IPS-15b (cell line): ENCODE data around the gene TMEM234.
A peak's percentile ranks its signal among the peaks of the same experiment; 100 is the strongest.

Experiments used
- H3K27me3 ChIP-seq: one replicate; pipeline ENCODE4 v1.6.1; 2013; ENCODE audit warnings: low read length; ENCODE audit not compliant: control insufficient read depth, insufficient read depth
- H3K36me3 ChIP-seq: one replicate; pipeline ENCODE4 v1.6.1; 2013; ENCODE audit warnings: low read length; ENCODE audit not compliant: control insufficient read depth, insufficient read depth
- H3K4me1 ChIP-seq: one replicate; pipeline ENCODE4 v1.6.1; 2013; ENCODE audit warnings: mild to moderate bottlenecking, low read length; ENCODE audit not compliant: control insufficient read depth, insufficient read depth
- H3K4me3 ChIP-seq: one replicate; pipeline ENCODE4 v1.5.1; 2013; ENCODE audit warnings: low read depth, low read length
- H3K9ac ChIP-seq: one replicate; pipeline ENCODE4 v1.6.1; 2013; ENCODE audit warnings: low read depth, mild to moderate bottlenecking, low read length
- H3K9me3 ChIP-seq: one replicate; pipeline ENCODE4 v1.6.1; 2013; ENCODE audit warnings: mild to moderate bottlenecking, low read length; ENCODE audit not compliant: control insufficient read depth, insufficient read depth

TMEM234 gene

DNA sequence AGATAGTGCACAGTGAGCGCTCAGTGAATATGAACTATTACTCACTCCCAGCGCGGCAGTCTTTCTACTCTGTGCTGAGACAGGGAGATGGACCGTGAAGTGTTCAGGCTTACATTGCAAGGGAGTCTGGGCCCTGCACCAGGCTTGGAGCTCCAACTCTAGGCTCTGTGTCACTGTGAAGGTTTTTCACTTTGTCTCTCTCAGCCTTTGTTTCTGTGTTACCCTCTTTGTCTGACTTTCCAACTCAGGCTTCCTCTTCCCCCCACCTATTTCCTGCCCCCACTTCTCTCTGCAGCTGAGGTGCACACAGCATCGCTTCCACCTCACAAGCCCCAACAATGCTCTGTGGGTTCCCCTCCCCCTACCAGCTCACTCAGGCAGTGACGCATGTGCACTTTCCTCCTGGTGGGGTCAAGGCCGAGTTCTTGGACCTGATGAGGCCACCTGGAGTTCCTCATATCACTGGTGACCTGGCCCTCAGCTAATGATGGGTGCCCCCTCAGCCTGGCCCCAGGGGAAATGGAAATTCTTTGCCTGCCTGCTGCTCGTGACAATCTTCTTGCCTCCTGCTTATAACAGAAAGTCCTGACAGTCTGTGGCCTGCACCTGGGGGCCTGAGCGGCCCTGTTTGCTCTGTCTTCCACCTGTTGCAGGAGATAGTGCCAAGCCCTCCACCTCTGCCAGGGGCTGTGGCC, 27.8 kb upstream of the TMEM234 start:
- H3K9me3 ChIP-seq, result no peaks in the 10 kb centered on the region
- H3K4me3 ChIP-seq, result no peak overlapping the region
- no peak overlapping the region for H3K9ac ChIP-seq
- H3K36me3 ChIP-seq, result no peaks in the 10 kb centered on the region
- no peaks in the 10 kb centered on the region for H3K27me3 ChIP-seq
- no peaks in the 10 kb centered on the region for H3K4me1 ChIP-seq

DNA sequence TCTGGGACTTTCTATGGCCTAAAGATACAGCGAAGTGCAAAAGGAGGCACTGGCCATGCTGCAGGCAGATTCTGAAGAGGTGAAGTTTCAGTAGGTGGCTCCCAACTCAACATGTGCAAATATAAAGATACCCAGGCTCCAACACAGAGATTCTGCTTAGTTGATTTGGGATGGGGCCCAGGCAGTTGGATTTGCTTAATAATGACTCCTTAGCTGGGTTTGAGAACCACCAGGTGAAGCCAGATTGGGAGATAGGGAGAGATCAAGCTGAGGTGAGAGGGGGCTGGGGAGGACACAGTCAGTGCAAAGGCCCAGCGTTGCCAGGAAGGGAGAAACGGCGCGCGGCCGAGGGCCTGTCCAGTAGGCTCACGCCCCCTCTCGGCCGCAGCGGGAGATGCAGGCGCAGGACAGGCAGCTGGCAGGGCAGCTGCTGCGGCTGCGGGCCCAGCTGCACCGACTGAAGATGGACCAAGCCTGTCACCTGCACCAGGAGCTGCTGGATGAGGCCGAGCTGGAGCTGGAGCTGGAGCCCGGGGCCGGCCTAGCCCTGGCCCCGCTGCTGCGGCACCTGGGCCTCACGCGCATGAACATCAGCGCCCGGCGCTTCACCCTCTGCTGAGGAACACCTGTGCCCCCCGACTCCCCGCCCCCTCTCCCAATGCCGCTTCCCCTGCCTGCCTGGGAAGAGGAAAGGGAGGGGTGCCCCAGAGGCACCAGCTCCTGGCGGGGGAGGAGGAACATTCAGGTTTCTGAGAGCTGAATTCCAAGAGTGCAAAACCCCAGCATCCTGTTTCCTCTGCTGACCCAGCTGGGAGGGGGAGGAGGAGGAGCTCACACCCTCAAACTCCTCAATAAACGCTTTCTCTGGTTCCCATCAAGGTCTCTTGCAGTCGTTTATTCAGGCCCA, 26.1 kb upstream of the TMEM234 start:
- H3K9ac ChIP-seq, result no peak overlapping the region
- H3K9me3 ChIP-seq, result no peaks in the 10 kb centered on the region
- H3K4me1 ChIP-seq, result no peaks in the 10 kb centered on the region
- no peaks in the 10 kb centered on the region for H3K27me3 ChIP-seq
- H3K36me3 ChIP-seq, result no peaks in the 10 kb centered on the region
- H3K4me3 ChIP-seq, result peak overlapping the region; percentile 49

DNA sequence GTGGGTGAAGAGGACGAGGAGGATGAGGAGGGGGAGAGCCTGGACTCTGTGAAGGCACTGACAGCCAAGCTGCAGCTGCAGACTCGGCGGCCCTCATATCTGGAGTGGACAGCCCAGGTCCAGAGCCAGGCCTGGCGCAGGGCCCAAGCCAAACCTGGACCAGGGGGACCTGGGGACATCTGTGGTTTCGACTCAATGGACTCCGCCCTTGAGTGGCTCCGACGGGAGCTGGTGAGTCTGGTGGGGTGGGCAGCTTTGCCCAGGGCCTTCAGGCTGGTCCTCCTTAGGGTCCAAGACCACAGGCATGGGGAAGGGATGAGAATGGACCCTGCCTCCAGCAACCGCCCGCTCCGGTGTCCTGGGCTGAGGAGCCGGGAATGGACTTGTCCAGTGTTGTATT, 25.3 kb upstream of the TMEM234 start:
- Histone ChIP-seq H3K4me1 (no peaks in the 10 kb centered on the region), H3K9ac (no peak overlapping the region), H3K36me3 (no peaks in the 10 kb centered on the region), H3K4me3 (no peak overlapping the region), H3K27me3 (no peaks in the 10 kb centered on the region), H3K9me3 (no peaks in the 10 kb centered on the region)

DNA sequence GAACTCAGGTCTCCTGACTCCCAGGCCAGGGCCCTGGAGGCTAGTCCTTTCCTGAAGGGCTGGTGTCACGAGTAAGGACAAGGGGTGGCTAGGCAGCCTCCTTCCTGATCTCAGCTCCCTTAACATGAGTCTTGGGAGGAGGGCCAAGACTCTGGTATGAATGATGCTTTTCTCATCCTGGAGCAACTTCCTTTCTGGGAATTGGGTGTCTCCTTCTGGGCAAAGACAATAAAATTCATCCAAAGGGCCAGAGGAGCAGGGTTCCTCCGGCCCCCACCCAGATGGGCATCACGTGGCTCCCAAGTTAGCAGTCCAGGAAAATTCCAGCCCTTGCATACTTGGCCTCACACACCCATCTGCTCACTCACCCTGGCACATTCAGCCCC, 24.7 kb upstream of the TMEM234 start, which contains the start of gene FAM167B:
Gene FAM167B, plus strand, starts transcription at position 335 of the 386 bp plus-strand sequence. CDS start 200 bp downstream, outside the sequence.
- H3K4me1 ChIP-seq, result no peaks in the 10 kb centered on the region
- no peak within 1 kb of the TSS for H3K4me3 ChIP-seq
- no peak within 1 kb of the TSS for H3K9ac ChIP-seq

DNA sequence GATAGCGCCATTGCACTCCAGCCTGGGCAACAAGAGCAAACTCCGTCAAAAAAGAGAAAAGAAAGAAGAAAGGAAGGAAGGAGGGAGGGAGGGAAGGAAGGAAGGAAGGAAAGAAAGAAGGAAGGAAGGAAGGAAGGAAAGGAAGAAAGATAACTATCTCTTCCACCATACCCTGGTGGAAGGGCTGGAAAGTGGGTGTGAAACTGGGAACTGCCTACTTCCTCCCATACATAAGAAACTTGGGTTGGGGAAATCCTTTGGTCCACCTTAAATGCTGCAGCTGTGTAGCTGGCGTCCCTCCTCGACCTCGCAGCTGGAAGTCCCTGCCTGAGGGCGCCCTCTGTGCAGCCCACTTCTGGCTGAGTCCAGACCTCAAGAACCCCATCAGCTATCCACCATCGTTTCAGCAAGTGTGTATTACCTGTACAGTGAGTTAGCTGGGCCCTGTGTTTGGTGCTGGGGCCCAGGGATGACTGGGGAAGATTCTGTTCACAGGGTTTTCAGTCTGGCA, 20.2 kb upstream of the TMEM234 start:
- Histone ChIP-seq H3K4me3 (peak overlapping the region; percentile 11), H3K9me3 (no peaks in the 10 kb centered on the region), H3K9ac (no peak overlapping the region), H3K4me1 (no peaks in the 10 kb centered on the region), H3K36me3 (no peaks in the 10 kb centered on the region), H3K27me3 (no peaks in the 10 kb centered on the region)

More for the DNA sequence above, 24.7 kb upstream of the TMEM234 start, which contains the start of gene FAM167B:
- Histone ChIP-seq H3K36me3 (no peaks in the 10 kb centered on the region), H3K9me3 (no peaks in the 10 kb centered on the region), H3K27me3 (no peaks in the 10 kb centered on the region)

DNA sequence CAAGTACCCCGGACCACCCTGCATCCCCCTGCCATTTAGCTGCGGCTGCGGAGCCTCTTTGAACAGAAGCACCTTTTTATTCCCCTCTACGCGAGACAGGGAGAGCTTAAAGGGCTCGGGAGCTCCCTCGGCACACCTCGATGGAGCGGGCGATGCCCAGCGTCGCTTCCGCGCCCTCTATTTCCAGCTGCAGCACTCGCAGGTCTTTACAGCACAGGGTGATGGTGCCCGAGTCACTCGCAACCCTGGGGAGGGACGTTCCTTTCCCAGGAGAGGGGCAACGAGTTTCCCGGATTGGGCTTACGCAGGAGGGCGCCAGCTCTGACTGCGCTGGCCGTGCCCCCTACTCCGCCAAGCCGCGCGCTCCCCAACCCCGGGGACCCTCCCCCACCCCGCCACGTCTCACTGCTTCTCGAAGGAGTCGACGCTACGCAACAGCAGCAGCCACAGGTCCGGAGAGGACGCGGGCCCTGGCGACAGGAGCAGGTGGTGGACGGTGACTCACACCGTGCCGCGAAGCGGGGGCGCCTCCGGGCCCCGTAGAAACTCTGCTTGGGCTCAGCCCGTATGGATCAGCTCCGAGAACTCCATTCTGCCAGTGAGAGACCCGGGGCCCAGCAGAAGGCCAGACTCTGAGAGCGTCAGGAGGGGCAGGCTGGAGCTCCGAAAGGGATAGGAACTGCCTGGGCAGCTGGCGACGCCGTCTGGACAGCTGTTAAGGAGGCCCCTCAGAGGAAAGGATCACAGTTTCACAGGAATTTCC, 19.0 kb upstream of the TMEM234 start:
- Histone ChIP-seq H3K36me3 (no peaks in the 10 kb centered on the region), H3K27me3 (no peaks in the 10 kb centered on the region), H3K4me1 (no peaks in the 10 kb centered on the region), H3K9me3 (no peaks in the 10 kb centered on the region), H3K9ac (peak overlapping the region; percentile 70), H3K4me3 (peak overlapping the region; percentile 92)

DNA sequence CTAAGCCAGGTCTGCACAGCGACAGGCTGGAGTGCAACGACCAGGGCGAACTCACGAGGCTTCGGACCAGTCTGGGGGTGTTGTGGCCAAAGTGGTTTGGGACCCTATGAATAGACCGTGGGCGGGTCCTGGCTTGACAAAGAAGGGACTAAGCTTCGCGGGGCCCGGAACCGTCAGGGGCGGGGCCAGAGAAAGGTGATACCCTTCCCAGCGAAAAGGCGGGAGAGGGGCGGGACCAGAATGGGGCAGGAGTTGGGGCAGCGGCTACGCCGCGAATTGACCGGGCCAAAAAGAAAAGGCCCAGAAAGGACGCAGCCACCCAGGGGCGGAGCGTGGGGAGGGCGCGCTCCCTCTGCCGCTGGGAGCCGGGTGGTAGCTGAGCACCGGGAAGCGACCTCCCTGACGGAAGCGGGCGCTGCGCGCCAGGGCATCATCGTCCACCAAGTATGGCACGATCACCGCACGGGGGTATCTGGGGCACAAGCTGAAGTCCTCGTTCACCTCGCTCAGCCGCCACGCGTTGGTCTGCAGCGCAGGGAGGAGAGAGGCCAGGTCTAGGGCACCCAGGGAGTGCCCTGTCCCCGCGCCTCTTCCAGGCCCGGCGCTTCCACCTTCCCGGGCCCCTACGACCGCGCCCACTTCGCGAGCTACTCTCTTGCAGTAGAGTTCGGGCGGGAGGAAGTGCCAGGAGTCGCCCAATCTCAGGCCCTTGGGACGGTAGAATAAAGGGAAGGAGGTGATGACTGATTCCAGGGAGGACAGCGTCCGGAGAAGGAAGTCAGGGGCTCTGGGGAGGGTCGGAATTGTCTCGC, 18.2 kb upstream of the TMEM234 start:
- Histone ChIP-seq H3K4me3 (peak overlapping the region; percentile 92), H3K9ac (peak overlapping the region; percentile 77)

DNA sequence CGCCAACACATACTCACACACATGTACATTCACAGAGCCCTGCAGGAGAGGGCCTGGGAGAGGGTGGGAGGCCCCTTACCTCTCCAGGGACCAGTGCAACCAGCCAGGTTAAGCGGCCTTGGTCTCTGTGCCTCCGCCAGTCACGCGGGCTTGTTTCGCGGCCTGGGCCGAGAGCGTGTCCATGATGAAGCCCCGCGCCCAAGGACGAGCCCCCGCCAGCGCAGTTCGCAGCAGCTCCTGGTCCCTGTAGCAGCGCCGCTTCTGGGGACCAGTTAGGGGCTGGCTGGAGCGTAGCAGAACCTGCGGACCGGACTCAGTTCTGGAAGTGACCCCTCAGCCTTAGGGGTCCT, 17.6 kb upstream of the TMEM234 start:
- Histone ChIP-seq H3K4me3 (peak overlapping the region; percentile 92), H3K9me3 (no peaks in the 10 kb centered on the region), H3K9ac (peak overlapping the region; percentile 77), H3K27me3 (no peaks in the 10 kb centered on the region), H3K4me1 (no peaks in the 10 kb centered on the region), H3K36me3 (peaks cover under 1% of the 10 kb centered on the region)

More for the DNA sequence above, 18.2 kb upstream of the TMEM234 start:
- Histone ChIP-seq H3K36me3 (no peaks in the 10 kb centered on the region), H3K27me3 (no peaks in the 10 kb centered on the region), H3K4me1 (no peaks in the 10 kb centered on the region), H3K9me3 (no peaks in the 10 kb centered on the region)

DNA sequence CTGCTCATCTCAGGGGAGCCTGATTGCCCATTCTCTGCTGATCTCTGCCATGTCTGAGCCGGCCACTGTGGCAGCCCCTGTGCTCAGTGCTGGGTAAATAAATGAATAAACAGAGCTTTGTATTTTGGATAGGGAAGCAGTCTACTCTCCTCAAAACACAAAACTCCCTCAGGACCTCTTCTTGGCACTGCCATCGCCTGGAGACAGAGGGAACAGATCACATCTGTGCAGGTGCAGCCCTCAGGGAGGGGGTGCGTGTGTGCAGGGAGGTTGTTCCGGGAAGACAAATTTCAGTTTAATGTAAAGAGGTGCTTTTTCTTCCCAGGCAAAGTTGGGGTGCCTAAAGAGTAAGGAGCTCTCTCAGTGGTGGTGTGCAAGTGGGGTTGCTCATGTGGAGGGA, 17.2 kb upstream of the TMEM234 start:
- peak overlapping the region; percentile 92 for H3K4me3 ChIP-seq
- no peaks in the 10 kb centered on the region for H3K4me1 ChIP-seq
- no peaks in the 10 kb centered on the region for H3K27me3 ChIP-seq
- H3K9ac ChIP-seq, result peak overlapping the region; percentile 77
- H3K36me3 ChIP-seq, result peaks cover 5% of the 10 kb centered on the region
- H3K9me3 ChIP-seq, result no peaks in the 10 kb centered on the region

DNA sequence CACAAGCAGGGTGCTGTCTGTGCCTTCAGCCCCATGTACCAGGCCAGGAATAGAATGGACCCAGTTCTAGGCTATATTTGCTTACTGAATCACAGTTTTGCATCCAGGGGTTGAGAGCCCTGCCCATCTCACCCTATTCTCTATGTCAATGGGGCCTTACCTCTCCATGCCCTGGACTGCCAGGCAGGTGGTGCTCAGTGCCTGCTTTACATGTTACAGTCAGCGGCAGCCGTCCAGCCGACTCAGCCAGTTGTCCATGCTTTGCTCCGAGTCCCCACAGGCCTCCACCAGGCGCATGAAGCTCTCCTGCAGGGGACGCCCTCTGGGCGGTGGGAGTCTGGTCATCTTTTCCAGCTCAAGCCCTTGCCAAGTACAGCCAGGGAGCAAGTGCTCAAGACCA, 12.6 kb upstream of the TMEM234 start:
- no peaks in the 10 kb centered on the region for H3K9me3 ChIP-seq
- H3K36me3 ChIP-seq, result peaks cover 17% of the 10 kb centered on the region
- no peaks in the 10 kb centered on the region for H3K4me1 ChIP-seq
- H3K9ac ChIP-seq, result no peak overlapping the region
- no peak overlapping the region for H3K4me3 ChIP-seq
- no peaks in the 10 kb centered on the region for H3K27me3 ChIP-seq
